NCI-H748 treated with DMSO at 0.1 percent for 48 hours (cell line): ENCODE data around the gene FAAP24.
"Not testable (repeated sequence)": the region's sequence is repeated elsewhere in the genome, so short reads cannot be mapped to it uniquely, and the experiment has no call there.

Source experiments
- DNase-seq: peaks from one replicate; lab custom pipeline; 2025; lab: John Stamatoyannopoulos, UW

The FAAP24 gene

GRCh38 chr19:32971715-32972540, at the start of gene FAAP24, which contains the start of gene CEP89:
Gene FAAP24 (plus strand): TSS chr19:32972242. CDS start chr19:32973197, 955 bp downstream.
Gene CEP89 (minus strand): TSS chr19:32971958. CDS start chr19:32971874, 84 bp downstream.
- peak; percentile 99 for DNase-seq

- no peak for DNase-seq
These were observed 47.8 kb upstream of the FAAP24 start for GRCh38 chr19:32924200-32924599.

GRCh38 chr19:32928806-32929205, 43.2 kb upstream of the FAAP24 start:
- peak; percentile 94 for DNase-seq

GRCh38 chr19:32930567-32930966, 41.5 kb upstream of the FAAP24 start:
- no peak for DNase-seq

GRCh38 chr19:32933571-32933970, 38.5 kb upstream of the FAAP24 start:
- no peak for DNase-seq

- no peak for DNase-seq
These were observed 36.4 kb upstream of the FAAP24 start for GRCh38 chr19:32935629-32936028.

- DNase-seq: no peak
These were observed 36.0 kb upstream of the FAAP24 start for GRCh38 chr19:32936065-32936464.

- DNase-seq: not testable (repeated sequence)
These were observed 30.8 kb upstream of the FAAP24 start for GRCh38 chr19:32941273-32941672.

- DNase-seq: no peak
These were observed 26.8 kb upstream of the FAAP24 start for GRCh38 chr19:32945260-32945659.

GRCh38 chr19:32966750-32967149, 5.3 kb upstream of the FAAP24 start:
- no peak for DNase-seq

GRCh38 chr19:32969549-32969948, 2.5 kb upstream of the FAAP24 start:
- DNase-seq: no peak

- DNase-seq: no peak
These were observed 938 bp upstream of the FAAP24 start for GRCh38 chr19:32971012-32971595.

GRCh38 chr19:32976223-32976805, 4.3 kb downstream of the FAAP24 start:
- DNase-seq: peak; percentile 51

GRCh38 chr19:32977280-32977679, 5.2 kb downstream of the FAAP24 start:
- no peak for DNase-seq

GRCh38 chr19:32977813-32978212, 5.8 kb downstream of the FAAP24 start:
- DNase-seq: not testable (repeated sequence)

- not testable (repeated sequence) for DNase-seq
These were observed 7.8 kb downstream of the FAAP24 start for GRCh38 chr19:32979807-32980206.

GRCh38 chr19:32982488-32982887, 10.4 kb downstream of the FAAP24 start:
- DNase-seq: not testable (repeated sequence)

- DNase-seq: not testable (repeated sequence)
These were observed 16.2 kb downstream of the FAAP24 start for GRCh38 chr19:32988254-32988653.

GRCh38 chr19:32988724-32989123, 16.7 kb downstream of the FAAP24 start:
- no peak for DNase-seq

GRCh38 chr19:32995966-32996365, 23.9 kb downstream of the FAAP24 start:
- DNase-seq: not testable (repeated sequence)

GRCh38 chr19:32997061-32997464, 25.0 kb downstream of the FAAP24 start:
- not testable (repeated sequence) for DNase-seq

GRCh38 chr19:32997716-32998355, 25.8 kb downstream of the FAAP24 start:
- no peak for DNase-seq
